ENCODE measurements around the gene RTN4R. TPM values are rescaled to one million over a fixed set of nuclear protein-coding genes. Genes with fewer than 3 reads are reported as not detected.

Gene RTN4R
- total and polyA plus RNA-seq, 9 of the 15 experiments (the other 6 are each of a cell fraction or from before 2014, with no cell fraction given), result 0.04 to 2.8 (median 1.4) TPM; not detected in 3

- TF ChIP-seq RREB1 (CRISPR knock-in tag; IDR thresholded peaks at IDR 0.05) (0 out of 2 replicates have a peak, but pooled peaks have one; percentile 41), L3MBTL2 (IDR thresholded peaks at IDR 0.05) (peak; percentile 30; the same call in 1 of the 2 replicates), MTA1 (IDR thresholded peaks at IDR 0.05; ENCODE audit: borderline replicate concordance) (no peak), NR2C1 (IDR thresholded peaks at IDR 0.05) (no peak), NR2C1 (tag; IDR thresholded peaks at IDR 0.05) (no peak), HES1 (IDR thresholded peaks at IDR 0.05; ENCODE audit: low read depth) (no peak), SOX6 (IDR thresholded peaks at IDR 0.05) (no peak), ELF2 (CRISPR knock-in tag; IDR thresholded peaks at IDR 0.05) (no peak), EWSR1 (IDR thresholded peaks at IDR 0.05; ENCODE audit: borderline replicate concordance, low read depth, partially characterized antibody) (no peak), ZNF449 (CRISPR knock-in tag; IDR thresholded peaks at IDR 0.05) (no peak), YY1 (IDR thresholded peaks at IDR 0.05; ENCODE audit: borderline replicate concordance in 1 of 3, control insufficient read depth in 1 of 3, extremely low read depth in 1 of 3, insufficient read depth in 3 of 3, insufficient read length in 1 of 3, insufficient replicate concordance in 2 of 3, low read depth in 1 of 3, low read length in 2 of 3) (peak in 1 of 3 experiments; percentile 18), ZNF583 (CRISPR knock-in tag; IDR thresholded peaks at IDR 0.05) (no peak), NCOA4 (IDR thresholded peaks at IDR 0.05; ENCODE audit: partially characterized antibody) (no peak), BHLHE40 (IDR thresholded peaks at IDR 0.05; ENCODE audit: low read length) (no peak; the same call in 1 of the 2 replicates), JUNB (CRISPR knock-in tag; conservative IDR thresholded peaks at IDR 0.05) (0 out of 2 replicates have a peak, but pooled peaks have one; percentile 47), THRB (CRISPR knock-in tag; conservative IDR thresholded peaks at IDR 0.05) (0 out of 2 replicates have a peak, but pooled peaks have one; percentile 51), PHTF2 (CRISPR knock-in tag; IDR thresholded peaks at IDR 0.05) (no peak), TCFL5 (CRISPR knock-in tag; conservative IDR thresholded peaks at IDR 0.05) (no peak), BDP1 (IDR thresholded peaks at IDR 0.05; ENCODE audit: insufficient read depth, insufficient read length) (no peak)
Observed at GRCh38 chr22:20235389-20235991, 32.6 kb downstream of the RTN4R start (continued).

Measured in K562 (cell line).